ENCODE data around the gene TYSND1. TPM values are rescaled to one million over a fixed set of nuclear protein-coding genes. Genes with fewer than 3 reads are reported as not detected.
"Not testable (repeated sequence)": the region's sequence is repeated elsewhere in the genome, so short reads cannot be mapped to it uniquely, and the experiment has no call there.

The TYSND1 gene
- total RNA-seq, 1 experiment from 2014 or later, result 32.2 TPM

DNA sequence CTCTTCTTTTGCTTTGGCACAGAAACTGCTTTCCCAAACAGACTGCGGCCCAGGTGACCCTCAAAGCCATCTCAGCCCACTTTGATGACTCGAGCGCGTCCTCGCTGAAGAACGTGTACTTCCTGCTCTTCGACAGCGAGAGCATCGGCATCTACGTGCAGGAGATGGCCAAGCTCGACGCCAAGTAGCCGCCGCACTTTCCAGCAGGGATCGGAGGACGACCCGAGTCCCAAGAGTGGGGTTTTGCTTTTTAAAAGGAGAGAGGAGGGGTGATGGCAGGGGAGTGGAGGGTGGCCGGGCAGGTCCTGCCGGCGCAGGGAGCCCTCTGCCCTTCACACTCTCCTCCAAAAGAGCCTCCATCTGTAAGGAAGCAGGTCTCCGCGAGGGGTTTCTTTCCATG lies 35.0 kb downstream of the TYSND1 start:
- DNase-seq (ENCODE audit: low spot score), result no peak

GRCh38 chr10:70109064-70109729 lies 37.3 kb downstream of the TYSND1 start:
- peak; percentile 17 for DNase-seq (ENCODE audit: low spot score)

- DNase-seq (ENCODE audit: low spot score), result no peak
Observed at GRCh38 chr10:70106958-70107791, 39.3 kb downstream of the TYSND1 start.

- DNase-seq (ENCODE audit: low spot score), result no peak
Observed at GRCh38 chr10:70101668-70102067, 44.8 kb downstream of the TYSND1 start.

DNA sequence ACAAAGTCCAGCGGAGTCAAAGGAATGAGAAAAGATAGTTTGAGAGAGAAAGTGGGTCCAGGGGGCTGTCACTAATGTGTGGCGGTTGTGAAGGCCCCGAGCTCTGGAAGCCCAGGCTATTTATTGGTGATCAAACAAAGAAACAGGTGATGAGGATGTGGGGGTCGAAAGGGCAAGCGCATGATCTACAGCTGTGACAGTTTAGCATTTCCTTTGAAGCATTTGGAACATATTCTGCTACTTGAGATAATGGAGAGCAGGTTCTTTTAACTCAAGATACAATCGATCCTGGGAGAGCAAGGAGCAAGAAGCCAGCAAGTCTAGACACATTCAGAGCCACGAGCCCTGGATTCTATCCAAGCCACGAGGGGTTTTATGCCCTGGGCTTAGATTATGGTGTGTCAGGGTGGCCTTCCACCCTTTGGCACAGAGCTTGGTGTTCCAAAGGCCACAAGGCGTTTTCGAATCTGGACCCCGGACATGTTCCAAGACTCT lies 45.4 kb downstream of the TYSND1 start:
- not testable (repeated sequence) for DNase-seq (ENCODE audit: low spot score)

GRCh38 chr10:70098271-70098670 lies 48.2 kb downstream of the TYSND1 start:
- no peak for DNase-seq (ENCODE audit: low spot score)

GRCh38 chr10:70097459-70097858 lies 49.0 kb downstream of the TYSND1 start:
- DNase-seq (ENCODE audit: low spot score), result no peak

DNA sequence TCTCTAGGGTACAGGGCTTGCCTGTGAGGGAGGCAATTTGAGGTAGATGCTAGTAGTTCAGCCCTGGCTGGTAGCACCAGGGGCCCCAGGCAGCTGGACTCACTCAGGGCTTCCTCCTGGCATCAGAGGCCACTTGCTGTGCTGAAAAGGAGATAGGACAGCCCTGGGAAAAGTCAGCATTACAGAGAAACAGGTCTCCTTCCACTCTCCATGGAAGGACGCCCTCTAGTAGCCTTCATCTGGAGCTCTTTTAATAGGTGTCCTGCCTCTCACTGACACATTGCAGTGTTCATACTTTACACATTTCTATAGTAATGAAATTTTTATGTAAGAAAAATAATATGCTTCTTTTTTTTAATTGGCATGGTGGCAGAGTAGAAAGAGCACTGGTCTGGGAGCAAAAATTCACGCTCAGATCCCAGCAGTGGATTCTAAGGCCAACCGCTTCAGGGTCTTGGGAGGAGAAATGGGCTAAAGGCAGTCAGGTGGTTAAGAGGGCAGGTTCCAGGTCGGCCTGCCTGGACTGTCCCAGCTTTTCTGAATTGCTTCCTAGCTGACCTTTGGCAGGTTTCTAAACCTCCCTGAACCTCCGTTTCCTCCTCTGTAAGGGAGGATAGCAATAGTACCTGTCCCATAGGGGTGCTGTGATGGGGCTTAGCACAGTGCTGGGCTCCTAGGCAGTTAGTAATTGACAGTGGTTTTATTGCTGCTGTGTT lies 49.6 kb downstream of the TYSND1 start:
- DNase-seq (ENCODE audit: low spot score), result no peak

DNA sequence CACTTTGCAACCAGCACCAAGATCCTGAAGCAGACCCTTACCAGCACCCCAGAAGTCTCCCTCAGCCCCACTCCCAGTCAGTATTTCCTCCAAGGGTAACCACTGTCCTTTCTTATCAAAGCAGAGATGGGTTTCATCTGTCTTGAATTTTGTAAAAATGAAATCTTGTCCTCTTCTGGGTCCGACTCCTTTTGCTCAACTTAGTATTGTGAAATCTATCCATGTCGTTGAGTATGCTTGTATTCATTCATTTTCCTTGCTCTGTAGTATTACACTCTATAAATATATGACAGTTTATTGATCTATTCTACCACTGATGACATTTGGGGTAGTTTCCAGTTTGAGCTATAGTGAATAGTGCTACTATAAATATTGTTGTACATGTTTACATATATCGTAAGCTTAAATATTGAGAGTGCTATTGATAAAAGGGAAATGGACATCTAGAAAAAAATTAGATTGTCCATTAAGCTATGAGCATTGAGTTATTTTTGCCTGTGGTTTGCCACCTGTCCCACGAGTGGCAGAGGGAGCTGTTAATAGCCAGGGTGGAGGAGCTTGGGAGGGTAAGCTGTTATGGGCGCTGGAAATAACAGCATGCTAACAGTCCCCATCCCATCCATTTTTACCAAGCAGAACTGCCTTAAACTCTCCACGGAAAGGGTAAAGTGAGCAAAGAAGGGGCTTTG lies 50.3 kb downstream of the TYSND1 start:
- no peak for DNase-seq (ENCODE audit: low spot score)

DNA sequence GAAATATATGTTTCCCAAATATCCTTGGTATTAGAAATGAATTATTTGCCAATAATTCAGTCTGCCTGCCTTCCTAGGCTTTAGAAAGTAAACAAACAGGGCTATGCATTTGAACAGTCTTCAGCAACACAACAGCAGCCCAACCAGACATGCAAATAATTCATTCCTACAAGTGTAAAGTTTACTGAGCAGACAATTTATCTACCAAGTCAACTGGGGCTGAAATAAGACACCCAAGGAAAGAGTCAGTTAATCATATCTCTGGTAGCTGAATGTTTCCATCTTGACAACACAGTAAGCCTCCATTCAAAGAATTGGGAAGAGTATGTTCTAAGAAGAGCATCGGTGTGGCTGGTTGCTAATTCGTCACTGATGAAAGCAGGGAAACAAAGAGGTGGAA lies 52.2 kb downstream of the TYSND1 start:
- DNase-seq (ENCODE audit: low spot score), result no peak

DNA sequence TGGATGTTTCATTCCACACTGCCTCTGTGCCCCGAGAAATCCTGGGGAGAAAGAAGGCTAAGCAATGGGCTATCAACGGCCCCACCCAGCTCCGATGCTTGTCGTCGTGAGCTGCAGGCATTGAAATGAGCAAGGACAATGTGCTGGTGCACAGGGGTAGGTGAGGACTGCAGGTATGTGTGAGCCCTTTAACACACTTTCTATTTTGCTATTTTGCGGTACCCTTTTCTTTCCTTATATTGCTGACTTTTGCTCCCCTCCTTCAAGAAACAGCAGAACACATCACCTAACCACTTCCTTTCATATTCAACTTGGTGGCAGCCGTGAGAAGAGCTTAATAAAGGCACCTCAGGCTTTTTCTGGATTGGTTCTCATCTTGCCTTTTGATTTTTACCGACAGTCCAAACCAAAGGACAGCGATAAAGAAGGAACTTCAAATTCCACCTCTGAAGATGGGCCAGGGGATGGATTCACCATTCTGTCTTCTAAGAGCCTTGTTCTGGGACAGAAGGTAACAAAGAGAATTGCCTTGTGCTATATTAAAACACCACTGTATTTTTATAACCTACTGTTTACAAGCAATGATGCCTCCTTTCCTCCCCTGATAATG lies 53.1 kb downstream of the TYSND1 start:
- no peak for DNase-seq (ENCODE audit: low spot score)

DNA sequence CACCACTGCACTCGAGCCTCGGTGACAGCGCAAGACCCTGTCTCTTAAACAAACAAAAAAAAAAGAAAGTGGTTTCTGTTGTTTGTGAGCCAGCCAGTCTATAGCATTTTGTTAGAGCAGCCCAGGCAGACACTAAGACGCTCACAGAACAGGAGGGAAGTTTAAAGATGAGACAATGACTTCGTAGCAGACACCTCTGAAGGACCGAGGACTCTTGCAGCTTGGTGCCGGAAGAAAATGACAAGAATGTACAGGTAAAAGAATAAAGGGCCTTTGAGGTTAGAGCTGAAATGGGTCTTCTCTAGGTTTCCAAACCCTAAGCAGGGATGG lies 54.1 kb downstream of the TYSND1 start:
- DNase-seq (ENCODE audit: low spot score), result no peak

DNA sequence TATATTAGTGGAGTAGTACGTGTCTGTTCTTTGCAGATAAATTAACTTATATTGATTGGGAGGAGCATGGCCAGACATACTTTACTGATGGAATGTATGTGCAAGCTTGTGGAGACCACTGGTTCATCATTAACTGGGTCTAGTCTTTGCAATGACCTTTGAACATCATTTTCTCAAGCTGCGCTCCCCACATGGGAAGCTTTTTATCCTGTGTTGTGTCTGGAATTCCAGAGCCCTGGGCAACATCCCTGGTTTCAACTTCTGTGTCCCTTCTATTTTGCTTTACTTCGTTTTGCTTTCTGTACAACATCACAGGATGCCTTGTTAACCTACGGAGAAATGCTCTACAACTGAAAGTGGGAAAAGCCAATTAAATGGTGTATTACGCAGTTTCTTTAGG lies 55.5 kb downstream of the TYSND1 start:
- DNase-seq (ENCODE audit: low spot score), result peak; percentile 43

- no peak for DNase-seq (ENCODE audit: low spot score)
Observed at GRCh38 chr10:70090013-70090412, 56.5 kb downstream of the TYSND1 start.

GRCh38 chr10:70088308-70088698 lies 58.2 kb downstream of the TYSND1 start:
- no peak for DNase-seq (ENCODE audit: low spot score)

Other genes with a start within 250 kb of the TYSND1 start
- not detected in 2 replicates for gene MACROH2A2, start 93.9 kb downstream of the TYSND1 start, total RNA-seq (2014; rRNA removed; shearing (Covaris generic))
- gene AIFM2, start 13.9 kb downstream of the TYSND1 start, total RNA-seq (2014; rRNA removed; shearing (Covaris generic)), result 19.2 and 21.6 TPM in 2 replicates
- 38.2 and 39.2 TPM in 2 replicates for gene SAR1A, start 23.8 kb upstream of the TYSND1 start, total RNA-seq (2014; rRNA removed; shearing (Covaris generic))
- 321 and 357 TPM in 2 replicates for gene PPA1, start 86.7 kb upstream of the TYSND1 start, total RNA-seq (2014; rRNA removed; shearing (Covaris generic))
- 2.9 and 4.4 TPM in 2 replicates for gene NPFFR1, start 137.3 kb upstream of the TYSND1 start, total RNA-seq (2014; rRNA removed; shearing (Covaris generic))
- 36.0 and 40.7 TPM in 2 replicates for gene LRRC20, start 235.9 kb upstream of the TYSND1 start, total RNA-seq (2014; rRNA removed; shearing (Covaris generic))